Sigmoid colon (tissue), 4 donors: ENCODE results near the gene TTLL10.

Experiments used
- EP300 ChIP-seq, 4 donors: sonication (generic); formaldehyde crosslinking; IDR thresholded peaks; one replicate each; pipeline ENCODE4 v1.6.1; 2017; ENCODE audit warnings: antibody characterized with exemption in 4 of 4
- POLR2A ChIP-seq, 2 donors: fragments of 450-650 bp; IDR thresholded peaks; one replicate each; pipeline ENCODE4 v1.6.1; 2016; ENCODE audit warnings: antibody characterized with exemption in 2 of 2, mild to moderate bottlenecking in 2 of 2, moderate library complexity in 2 of 2
- TF ChIP-seq, protein P1 (sequence below), 4 experiments: fragments of 450-650 bp in 3 of 4; fragments of 200-600 bp in 1 of 4; IDR thresholded peaks; one replicate each; pipeline ENCODE4 v1.5.1; 2016 to 2019; ENCODE audit warnings: antibody characterized with exemption in 4 of 4, mild to moderate bottlenecking in 3 of 4, moderate library complexity in 2 of 4

DNA sequence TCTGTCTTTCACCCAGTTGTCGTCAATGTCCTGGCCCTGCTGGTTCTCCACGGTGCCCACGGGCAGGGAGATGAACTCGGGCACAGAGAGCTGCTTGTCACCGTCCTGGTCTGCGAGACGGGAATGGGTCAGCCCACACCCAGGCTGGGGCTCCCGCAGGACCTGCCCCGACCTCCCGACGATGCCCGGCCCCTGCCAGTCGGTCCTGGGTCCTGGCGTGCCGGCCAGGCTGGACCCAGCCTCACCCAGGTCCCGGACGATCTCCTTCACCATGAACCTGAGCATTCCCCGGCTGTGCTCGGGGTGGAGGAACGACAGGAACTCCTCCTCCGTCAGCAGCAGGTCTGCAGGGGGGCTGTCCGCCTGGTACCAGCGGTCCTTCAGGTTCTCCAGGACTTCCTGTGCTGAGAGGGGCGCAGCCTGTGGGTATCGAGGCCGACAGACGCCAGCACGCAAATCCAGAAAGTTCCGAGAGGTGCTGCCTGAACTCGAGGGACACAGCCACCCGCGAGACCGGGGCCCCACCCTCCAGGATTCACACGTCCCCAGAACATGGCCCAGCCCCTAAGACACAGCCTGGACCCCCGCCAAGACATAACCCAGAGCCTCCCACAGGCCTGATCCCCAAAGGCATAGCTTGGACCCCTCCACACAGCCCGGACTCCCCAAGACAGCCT, 45.0 kb downstream of the TTLL10 start:
- TF ChIP-seq, protein P1, sequence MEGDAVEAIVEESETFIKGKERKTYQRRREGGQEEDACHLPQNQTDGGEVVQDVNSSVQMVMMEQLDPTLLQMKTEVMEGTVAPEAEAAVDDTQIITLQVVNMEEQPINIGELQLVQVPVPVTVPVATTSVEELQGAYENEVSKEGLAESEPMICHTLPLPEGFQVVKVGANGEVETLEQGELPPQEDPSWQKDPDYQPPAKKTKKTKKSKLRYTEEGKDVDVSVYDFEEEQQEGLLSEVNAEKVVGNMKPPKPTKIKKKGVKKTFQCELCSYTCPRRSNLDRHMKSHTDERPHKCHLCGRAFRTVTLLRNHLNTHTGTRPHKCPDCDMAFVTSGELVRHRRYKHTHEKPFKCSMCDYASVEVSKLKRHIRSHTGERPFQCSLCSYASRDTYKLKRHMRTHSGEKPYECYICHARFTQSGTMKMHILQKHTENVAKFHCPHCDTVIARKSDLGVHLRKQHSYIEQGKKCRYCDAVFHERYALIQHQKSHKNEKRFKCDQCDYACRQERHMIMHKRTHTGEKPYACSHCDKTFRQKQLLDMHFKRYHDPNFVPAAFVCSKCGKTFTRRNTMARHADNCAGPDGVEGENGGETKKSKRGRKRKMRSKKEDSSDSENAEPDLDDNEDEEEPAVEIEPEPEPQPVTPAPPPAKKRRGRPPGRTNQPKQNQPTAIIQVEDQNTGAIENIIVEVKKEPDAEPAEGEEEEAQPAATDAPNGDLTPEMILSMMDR (IDR thresholded peaks at IDR 0.05): no peak
- TF ChIP-seq EP300 (IDR thresholded peaks at IDR 0.05): no peak
- TF ChIP-seq POLR2A (IDR thresholded peaks at IDR 0.05): no peak
